Central memory CD4-positive, alpha-beta T cell (primary cell): Measurements from ENCODE around the gene RAB30.
"Not testable (repeated sequence)": the region's sequence is repeated elsewhere in the genome, so short reads cannot be mapped to it uniquely, and the experiment has no call there.

Experiments used
- DNase-seq: peaks from one replicate; pipeline ENCODE4 v3.0.0; 2022

Gene RAB30

DNA sequence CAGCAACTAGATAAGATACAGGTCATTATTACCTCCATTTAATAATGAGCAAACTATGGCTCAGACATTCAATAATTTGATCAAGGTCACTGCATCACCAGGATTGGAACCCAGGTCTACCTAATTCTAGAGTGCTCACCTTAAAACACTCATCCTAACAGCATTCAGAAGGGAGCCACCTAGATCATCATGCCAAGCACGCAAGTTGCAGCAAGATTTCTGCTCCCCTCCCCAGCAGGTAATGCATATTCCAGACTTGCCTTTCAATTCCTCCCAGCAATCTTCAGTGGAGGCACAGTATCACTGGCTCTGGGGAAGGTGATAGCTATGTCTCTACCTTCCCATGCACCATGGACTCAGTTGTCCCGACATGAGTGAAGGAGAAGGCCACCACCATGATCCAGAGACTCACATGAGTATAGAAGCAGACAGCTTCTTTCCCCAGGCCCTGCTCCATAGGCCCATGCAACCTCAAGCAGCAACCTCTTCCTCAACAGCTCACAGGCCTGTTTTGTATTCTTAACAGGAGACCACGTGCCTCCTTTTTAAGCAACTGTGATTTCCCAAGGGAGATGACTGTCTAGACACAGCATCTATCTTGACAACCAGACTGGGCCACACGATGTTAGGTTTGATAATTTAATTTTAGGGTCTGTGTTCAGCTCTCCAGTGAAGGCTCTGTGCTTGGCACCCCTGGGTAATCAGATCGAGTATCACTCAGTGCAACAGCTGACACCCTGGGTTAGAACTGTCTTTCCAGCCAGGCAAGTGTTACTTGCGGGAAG is 36.4 kb downstream of the RAB30 start:
- no peak for DNase-seq

DNA sequence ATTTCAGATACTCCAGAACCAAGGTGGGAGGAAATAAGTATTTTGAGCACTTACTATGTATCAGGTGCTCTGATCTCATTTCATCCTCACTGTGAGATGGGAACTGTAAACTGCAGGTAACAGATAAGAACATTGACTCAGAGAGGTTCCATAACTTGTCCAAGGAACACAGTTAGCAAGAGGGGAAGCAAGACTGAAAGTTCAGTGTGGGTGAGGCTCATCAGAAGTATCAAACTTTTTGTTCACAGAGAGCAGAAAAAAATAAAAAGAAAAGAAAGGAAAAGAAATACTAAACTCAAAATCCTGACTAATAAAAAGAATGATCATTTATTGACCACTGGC is 37.1 kb downstream of the RAB30 start:
- DNase-seq: no peak

DNA sequence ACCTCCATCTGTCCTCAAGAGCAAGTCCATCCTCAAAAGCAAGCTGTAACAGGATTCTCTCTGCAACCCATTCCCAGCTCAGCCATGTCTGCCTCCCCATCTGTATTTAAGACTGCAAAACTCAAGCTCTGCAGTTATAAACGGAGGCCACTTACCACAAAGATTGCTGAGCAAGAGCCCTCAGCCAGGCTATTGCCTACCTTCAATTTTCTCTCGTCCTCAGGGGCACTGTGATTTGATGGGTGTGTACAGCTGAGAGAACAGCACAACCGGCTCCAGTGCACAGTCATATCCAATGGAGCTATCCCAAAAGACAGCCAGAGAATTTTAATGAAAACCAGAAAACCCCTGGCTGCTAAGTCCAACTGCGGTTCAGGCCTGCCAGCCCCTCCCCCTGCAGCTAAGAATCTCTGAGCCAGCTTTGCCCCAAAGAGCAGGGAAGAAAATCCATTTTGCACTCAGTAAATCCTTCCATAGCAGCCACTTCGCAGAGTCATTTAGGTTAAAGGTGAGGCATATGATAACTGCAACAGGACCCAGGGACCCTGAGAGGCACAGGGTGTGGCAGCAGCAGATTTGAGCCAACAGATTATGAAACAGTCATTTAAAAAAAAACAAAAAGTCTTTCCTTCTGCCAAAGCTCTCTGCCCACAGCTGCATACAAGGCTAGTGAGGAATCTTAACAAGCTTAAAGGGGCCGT is 37.6 kb downstream of the RAB30 start:
- DNase-seq: no peak

DNA sequence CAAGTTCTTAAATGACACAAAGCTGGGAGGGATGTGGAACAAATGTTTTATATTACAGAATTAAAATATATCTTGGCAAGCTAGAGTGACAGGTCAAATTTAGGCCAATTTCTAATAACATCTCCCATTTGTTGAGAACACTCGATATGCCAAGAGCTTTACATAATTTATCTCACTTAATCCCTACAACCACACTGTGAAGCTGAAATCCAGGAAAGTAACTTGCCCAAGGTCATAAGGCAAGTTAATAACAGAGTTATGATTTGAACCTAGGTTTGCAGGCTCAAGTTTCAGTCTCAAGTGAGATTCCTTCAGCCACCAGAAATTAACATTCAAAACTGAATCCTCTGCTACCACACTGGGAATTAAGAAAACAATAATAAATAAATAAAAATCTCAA is 38.3 kb downstream of the RAB30 start:
- DNase-seq: no peak

DNA sequence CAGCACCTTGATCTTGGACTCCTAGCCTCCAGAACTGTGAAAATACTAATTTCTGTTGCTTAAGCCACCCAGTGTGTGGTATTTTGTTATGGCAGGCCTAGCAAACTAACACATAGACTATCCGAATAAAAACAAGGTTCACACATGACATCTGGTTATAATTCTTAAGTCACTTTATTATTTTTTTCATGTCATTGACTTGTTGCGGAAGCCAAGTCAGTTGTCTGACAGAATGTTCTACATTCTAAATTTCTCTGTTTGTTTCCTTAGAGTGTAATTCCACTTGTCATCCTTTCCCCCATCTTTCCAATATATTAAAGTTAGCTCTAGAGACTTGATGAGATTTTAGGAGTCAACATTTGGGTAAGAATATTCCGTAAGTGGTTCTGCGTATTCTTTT is 40.6 kb downstream of the RAB30 start:
- no peak for DNase-seq

DNA sequence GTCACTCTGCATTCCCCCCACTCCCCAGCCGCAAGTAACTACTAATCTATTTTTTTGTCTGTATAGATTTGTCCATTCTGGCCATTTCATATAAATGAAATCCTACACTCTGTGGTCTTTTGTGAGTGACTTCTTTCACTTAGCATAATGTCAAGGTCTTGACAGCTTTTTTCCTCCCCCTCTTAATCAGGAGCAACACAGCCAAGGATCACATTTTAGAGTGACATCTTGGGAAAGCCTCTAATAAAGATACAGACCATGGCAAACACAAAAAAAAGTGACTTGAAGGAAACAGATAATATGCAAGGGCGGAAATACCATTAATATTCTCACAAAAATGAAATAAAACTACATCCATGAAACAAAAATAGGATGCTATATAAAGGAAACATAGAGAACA is 43.9 kb downstream of the RAB30 start:
- no peak for DNase-seq

DNA sequence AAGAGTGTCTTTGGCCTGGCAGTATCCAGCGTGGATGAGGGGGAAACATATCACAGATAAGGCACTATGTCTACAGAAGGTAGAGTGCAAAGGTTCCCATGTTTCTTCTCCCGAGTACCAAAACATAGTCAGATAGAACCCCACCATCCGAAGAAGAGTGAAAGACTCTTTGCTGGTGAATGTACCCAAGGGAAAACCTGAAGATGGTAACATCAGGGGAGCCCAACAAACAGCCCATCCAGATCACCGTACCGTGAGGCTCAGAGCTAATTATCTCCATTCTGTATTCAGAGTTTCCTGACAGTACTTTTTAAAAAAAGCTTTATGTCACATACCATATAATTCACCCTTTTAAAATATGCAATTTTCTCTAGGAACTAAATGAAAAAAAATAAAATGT is 44.4 kb downstream of the RAB30 start:
- DNase-seq: no peak

DNA sequence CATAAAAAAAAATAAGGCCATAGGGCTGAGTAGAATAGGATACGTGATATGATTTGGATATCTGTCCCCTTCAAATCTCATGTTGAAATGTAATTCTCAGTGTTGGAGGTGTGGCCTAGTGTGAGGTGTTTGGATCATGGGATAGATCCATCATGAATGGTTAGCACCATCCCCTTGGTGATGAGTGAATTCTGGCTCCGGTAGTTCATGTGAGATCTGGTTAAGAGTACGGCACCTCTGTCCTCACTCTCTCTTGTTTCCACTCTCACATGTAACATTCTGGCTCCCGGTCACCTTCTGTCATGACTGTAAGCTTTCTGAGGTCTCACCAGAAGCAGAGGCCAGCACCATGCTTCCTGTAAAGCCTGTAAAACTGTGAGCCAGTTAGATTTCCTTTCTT is 45.5 kb downstream of the RAB30 start:
- DNase-seq: no peak

DNA sequence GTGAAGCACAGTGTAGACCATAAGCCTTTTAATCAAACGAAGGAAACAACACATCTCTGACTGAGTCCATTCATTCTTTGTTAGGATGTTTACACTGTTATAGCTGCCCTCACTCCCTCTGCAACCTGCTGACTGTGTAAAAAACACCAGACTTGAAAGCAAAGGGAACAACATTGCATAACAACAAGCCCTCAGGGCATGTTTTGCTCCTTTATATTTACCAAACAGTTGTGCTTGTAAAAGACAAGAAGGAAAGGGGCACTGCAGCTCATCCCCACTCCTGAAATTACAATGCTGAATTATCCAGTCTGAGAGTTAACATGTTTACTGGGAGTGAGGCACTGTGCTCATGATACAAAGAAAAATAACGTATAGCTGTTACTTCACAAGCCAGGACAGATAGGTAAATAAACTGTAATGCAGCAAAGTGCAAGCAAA is 46.4 kb downstream of the RAB30 start:
- no peak for DNase-seq

DNA sequence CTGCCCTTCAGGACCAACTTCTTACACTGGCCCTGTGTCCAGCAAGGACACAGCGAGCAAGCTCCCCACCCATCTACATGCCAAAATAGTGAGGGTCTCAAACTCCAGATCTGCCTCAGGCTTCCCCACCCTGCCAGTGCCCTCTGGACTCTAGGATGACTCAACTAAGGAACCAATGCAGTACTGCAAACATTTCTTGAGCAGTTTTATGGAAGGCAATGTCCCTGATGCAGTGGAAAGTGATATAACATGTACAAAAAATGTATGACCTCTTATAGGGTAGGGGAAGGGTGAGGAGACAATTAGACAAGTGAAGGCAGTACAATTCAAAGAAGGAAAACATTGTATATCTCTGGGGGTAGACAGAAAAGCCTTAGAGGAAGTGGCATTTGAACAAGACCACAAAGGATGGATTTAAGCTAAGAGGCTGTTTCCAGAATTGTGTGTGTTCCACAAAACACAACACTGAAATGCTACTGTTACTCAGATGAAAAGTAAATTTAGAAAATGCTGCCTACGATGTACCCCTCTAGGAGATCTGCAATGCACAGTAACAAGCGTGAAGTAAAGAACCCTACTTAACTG is 47.3 kb downstream of the RAB30 start:
- no peak for DNase-seq

DNA sequence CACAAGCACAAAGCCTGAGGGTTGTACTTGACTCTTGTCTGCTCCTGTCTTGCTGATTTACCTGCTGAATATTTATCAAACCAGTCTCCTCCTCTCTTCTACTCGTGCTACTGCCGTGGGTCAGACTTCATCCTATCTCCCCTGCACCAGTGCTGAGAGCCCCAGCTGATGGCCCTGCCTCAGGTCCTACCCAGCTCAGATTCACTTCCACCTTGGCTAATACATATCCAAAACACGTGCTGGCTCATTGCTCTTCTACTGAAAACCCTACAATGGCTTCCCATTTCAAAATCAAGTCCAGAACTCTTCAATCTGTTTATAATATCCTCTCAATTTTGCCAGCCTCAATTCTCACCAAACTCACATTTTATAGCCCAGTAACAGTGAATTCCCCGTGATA is 48.3 kb downstream of the RAB30 start:
- DNase-seq: no peak

DNA sequence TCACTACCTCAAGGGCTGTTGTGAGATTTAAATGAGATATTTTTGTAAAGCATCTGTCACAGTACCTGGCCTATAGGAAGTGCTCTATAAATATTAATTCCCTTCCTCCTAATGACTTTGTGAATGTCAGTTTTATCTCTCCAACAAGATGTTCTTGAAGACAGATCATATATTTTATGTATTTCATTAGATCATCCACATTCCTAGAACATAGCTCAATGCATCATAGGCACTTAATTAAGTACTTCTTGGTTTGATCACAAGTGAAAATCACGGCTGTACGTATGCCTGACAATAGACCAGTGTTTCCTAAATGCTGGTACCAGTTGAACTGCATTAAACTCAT is 49.9 kb downstream of the RAB30 start:
- DNase-seq: no peak

DNA sequence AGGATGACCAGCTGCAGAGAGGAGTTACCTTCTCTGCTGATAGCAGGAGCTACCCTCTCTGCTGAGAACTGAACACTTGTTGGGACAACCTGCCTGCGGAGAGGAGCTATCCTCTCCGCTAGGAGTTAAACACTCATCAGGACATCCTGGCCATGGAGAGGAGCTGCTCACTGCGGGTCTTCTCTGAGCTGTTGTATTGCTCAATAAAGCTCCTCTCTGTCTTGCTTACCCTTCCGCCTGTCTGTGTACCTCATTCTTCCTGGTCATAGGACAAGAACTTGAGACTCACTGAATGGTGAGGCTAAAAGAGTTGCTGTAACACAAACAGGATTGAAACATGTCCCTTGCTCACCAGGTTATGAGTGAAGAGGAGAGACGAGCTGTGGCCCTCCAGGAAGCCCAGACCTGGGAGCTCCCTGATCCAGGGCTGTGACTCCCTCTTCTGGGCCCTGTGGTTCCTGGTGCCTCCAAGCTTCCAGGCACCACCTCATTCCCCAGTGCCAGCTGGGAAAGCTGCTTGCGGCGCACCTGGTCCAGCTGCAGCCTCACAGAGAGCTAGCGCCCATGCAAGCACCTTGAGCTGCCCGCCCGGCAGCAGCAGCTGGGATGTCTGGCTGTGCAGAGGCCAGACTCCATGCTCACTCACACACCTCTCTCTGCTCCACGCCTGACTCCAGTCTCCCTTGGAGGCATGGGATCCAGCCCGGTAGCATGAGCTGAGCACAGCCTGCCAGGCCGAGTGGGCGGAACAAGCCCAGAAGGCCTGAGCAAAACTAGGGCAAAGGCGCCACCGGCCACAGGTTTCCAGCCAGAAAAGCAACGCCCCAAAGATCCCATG is 50.5 kb downstream of the RAB30 start:
- DNase-seq: no peak

DNA sequence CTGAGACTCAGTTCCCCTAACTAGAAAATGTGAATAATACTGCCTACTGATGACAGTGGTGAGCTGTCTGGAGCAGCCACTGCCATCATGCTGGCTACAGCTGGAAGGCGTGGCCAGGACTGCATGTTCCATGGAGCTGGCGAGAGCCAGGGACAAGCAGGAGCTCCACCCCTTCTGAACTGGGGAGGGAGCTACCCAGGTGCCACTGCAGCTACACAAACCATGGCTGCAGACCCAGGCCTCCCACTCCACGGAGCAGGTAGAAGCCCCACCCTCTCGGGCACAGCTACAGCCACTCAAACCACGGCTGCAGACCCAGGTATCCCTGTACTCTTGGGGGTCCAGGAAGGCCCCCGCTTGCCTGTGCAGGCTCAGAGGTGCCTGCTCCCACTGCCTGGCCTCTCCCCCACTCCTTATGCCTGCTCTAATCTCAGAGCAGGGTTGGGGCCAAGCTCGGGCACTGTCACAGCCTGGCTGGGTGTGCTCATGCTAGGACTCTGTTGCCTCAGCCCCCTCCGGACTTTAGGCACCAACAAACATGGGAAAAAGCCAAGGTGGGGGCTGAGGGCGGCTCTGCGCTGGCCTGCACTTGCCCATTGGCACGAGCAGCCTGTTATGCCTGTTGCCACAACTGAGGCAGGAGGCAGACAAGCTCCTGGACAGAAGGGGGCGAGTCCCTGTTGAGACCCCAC is 51.7 kb downstream of the RAB30 start:
- DNase-seq: no peak

DNA sequence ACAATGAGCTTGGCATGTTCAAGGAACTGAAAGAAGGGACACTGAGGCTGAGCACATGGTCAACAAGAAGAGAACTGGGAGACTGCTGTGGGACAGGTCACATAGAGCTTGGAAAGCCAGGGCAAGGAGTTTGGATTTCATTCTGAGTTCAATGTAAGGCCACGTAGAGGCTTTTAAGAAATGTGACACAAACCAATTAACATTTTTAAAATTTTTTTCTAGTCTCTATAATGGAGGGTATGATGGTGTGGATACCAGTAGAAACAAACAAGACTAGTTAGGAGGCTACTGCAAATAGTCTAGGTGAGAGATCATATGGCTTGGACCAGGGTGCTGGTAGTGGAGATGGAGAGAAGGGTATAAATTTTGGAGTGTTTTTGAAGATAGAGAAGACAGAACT is 56.7 kb downstream of the RAB30 start:
- DNase-seq: no peak

DNA sequence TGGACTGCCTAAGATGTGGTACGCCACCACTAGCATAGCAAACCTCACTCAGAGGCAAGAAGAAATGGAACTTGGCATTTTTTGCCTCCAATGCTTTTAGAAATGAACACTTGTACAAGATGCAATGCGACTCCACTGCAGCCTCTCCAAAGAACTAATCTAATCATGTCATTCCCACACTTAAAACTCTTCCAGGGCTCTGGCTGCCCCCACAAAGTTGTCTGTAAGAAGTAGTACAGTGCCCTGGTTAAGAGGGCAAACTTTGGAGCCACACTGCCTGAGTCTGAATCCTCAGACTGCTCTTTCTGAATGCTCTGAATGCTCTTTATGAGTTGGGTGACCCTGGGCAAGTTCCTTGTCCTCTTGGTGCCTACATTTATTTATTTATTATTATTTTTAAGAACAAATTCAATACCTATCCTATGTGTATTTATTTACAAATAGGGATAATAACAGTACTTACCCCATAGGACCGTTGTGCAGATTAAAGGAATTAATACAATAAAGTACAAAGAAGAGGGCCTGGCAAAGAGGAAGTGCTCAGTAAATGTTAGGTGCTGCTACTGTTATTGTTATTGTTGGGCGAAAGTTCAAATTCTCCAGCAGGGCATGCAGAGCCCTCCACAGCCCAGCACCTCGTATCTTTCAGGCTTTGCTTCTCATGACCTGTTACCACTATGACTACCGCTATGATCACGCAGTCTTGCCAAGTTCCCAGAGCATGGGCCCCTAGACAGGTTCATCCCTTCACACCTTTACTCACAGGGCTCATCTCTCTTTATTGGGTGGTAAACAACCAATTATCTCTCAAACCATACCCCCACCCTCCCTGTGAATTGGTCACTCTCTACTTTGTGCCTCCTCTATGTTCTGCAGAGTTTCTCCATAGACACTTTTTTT is 59.3 kb downstream of the RAB30 start:
- DNase-seq: no peak

DNA sequence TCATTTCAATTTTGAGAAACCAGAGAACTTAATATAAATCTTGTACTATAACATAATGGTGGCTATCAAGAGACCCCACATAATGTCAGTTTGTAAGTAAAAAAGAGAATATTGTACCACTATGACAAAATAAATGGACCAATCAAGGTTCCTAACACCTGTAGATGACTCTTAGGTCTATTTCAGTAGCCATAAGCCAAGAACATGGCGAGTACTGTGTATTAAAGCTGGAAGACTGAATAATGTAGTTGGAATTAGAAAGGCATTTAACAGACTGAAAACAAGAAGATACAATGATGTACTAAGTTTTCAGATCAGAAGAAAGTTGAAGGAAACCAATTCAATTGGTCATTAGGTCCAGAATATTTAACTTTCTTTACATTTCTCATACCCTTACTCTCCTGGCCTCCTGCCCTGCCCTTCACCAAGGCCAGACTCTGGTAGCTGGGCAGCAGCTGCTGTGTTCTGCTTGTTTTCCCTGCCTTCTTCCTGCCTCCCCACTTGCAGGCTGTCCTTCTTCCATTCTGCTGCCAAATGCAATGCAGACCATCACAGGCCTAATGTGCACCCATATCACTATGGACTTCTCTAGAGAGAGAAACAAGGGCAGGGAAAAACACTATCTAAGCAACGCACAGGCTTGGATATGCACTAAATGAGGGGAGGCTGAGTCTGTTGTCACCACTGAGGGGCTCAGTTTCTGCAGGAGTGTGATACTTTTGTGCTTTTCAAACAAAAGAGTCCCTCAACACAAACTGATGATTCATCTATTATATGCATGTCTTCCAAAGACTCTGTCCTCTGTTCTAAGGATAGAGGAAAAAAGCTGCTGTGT is 60.1 kb downstream of the RAB30 start:
- no peak for DNase-seq

DNA sequence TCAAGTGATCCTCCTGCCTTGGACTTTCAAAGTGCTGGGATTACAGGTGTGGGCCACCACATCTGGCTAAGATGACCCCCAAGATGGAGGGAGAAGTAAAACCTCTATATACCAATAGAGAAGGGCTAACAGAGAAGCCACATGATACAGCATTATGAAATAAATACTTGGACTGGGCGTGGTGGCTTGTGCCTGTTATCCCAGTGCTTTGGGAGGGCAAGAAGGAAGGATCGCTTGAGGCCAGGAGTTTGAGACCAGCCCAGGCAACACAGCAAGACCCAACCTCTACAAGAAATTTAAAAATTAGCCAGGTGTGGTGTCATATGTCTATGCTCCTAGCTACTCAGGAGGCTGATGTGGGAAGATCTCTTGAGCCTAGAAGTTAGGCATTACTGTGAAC is 61.7 kb downstream of the RAB30 start:
- DNase-seq: no peak

DNA sequence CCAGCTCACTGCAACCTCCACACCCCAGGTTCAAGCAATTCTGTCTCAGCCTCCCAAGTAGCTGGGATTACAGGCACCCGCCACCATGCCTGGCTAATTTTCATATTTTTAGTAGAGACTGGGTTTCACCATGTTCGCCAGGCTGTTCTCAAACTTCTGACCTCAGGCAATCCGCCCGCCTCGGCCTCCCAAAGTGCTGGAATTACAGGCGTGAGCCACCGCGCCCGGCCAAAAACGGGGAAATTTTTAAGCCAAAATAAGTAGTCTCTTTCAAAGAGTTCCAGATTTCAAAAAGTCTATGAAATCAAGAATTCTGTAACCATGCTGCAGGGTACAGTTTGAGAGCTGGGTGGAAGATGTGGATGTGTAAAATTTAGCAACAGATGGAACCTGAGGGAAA is 62.6 kb downstream of the RAB30 start:
- DNase-seq: not testable (repeated sequence)

DNA sequence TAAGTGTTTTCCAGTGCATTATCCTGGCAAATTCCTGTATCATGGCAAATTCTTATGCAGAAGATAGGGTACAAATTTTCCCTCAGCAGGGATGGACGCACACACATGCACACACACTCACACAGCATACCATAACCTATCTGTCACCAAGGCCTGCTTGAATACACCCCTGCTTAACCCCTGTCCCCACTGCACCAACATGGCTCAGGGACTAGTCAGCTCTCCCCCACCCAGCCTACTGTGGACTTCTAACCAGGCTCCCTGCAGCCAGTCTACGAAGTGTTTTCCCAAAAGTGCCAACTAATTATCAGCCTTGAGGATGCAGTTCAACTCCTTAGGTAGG is 63.1 kb downstream of the RAB30 start:
- DNase-seq: no peak
